GM23248 (cell line): Measurements from ENCODE around the gene MYRF.

Experiments
- EZH2 ChIP-seq: fragments of 200-600 bp; sonication (generic); IDR thresholded peaks from 2 replicates; pipeline ENCODE4 v1.6.1; 2018; ENCODE audit warnings: antibody characterized with exemption, mild to moderate bottlenecking; ENCODE audit not compliant: insufficient read depth, poor library complexity, severe bottlenecking
- EZH2phosphoT487 ChIP-seq: fragments of 200-600 bp; sonication (generic); IDR thresholded peaks from 2 replicates; pipeline ENCODE4 v1.6.1; 2018; ENCODE audit warnings: antibody characterized with exemption, moderate library complexity, mild to moderate bottlenecking, low read depth; ENCODE audit not compliant: insufficient read depth

- TF ChIP-seq EZH2 (no peak), EZH2phosphoT487 (no peak)
These were observed 25.0 kb upstream of the MYRF start for GRCh38 chr11:61727401-61727811.
